Measurements from ENCODE around the gene PPIP5K2. TPM values are rescaled to one million over a fixed set of nuclear protein-coding genes. Genes with fewer than 3 reads are reported as not detected.

The PPIP5K2 gene
- total RNA-seq, 1 donor, result 78.5 TPM

DNA sequence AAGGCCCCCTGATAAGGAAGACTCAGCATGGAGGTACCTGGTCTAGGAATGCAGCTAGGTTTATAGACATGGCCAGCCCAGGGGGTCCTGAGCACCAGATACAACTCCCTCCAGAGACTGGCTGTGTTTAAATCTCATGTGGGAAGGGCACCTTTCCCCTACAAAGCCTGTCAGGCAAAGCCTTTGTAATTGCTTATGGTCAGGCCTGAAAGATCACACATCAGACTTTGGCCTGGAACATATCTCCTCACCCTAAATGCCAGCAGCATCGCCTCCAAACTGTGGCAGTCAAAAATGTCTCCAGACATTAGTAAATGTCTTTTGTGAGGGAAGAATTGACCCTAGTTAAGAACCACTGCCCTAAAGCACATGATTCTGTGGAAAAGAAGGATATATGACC, 86.9 kb downstream of the PPIP5K2 start:
- Histone ChIP-seq H3K27ac (ENCODE audit: low read depth, low read length) (no peak overlapping the region), H3K4me3 (ENCODE audit: insufficient read depth, low read length) (no peak overlapping the region), H3K36me3 (ENCODE audit: insufficient read depth, low read length) (peaks cover 6% of the 10 kb centered on the region), H3K4me2 (ENCODE audit: insufficient read depth, low read length) (no peak overlapping the region), H3K9me3 (ENCODE audit: low read depth, low read length) (no peaks in the 10 kb centered on the region), H3K27me3 (ENCODE audit: insufficient read depth, low read length) (no peaks in the 10 kb centered on the region), H2AFZ (ENCODE audit: low read length) (no peak overlapping the region), H3K4me1 (ENCODE audit: insufficient read depth, low read length) (peaks cover 2% of the 10 kb centered on the region), H3K79me2 (ENCODE audit: insufficient read depth, low read length) (no peaks in the 10 kb centered on the region), H4K20me1 (ENCODE audit: insufficient read depth, low read length) (no peaks in the 10 kb centered on the region)
- no peak for DNase-seq (ENCODE audit: insufficient read length, low spot score, missing footprints)
- no peak for TF ChIP-seq CTCF (IDR thresholded peaks at IDR 0.05; ENCODE audit: extremely low read depth, low read depth, low read length)

DNA sequence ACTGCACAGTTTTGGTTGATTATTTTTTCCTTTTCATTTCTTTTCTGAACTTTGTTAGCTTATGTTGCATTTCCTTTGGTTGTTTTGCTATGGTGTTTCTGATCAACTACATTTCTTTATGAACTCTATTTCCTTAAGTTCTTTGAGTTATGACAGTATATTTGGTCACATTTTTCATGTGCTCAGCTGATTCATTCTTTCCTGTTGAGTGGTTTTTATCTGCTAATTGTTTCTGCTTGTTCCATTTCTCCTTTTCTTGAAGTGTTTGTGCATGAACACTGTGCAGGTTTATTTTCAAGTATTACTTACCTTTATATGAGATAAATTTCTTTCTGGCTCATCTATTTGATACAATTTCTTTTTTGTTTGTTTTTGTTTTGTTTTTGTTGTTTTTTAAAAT, 87.6 kb downstream of the PPIP5K2 start:
- Histone ChIP-seq H2AFZ (ENCODE audit: low read length) (no peak overlapping the region), H3K79me2 (ENCODE audit: insufficient read depth, low read length) (no peaks in the 10 kb centered on the region), H3K36me3 (ENCODE audit: insufficient read depth, low read length) (peaks cover 3% of the 10 kb centered on the region), H3K27me3 (ENCODE audit: insufficient read depth, low read length) (no peaks in the 10 kb centered on the region), H3K4me2 (ENCODE audit: insufficient read depth, low read length) (no peak overlapping the region), H4K20me1 (ENCODE audit: insufficient read depth, low read length) (no peaks in the 10 kb centered on the region), H3K27ac (ENCODE audit: low read depth, low read length) (no peak overlapping the region), H3K4me1 (ENCODE audit: insufficient read depth, low read length) (peaks cover 4% of the 10 kb centered on the region), H3K4me3 (ENCODE audit: insufficient read depth, low read length) (no peak overlapping the region), H3K9me3 (ENCODE audit: low read depth, low read length) (no peaks in the 10 kb centered on the region)
- no peak for DNase-seq (ENCODE audit: insufficient read length, low spot score, missing footprints)
- no peak for TF ChIP-seq CTCF (IDR thresholded peaks at IDR 0.05; ENCODE audit: extremely low read depth, low read depth, low read length)

GRCh38 chr5:103208460-103208859, 88.4 kb downstream of the PPIP5K2 start:
- Histone ChIP-seq H3K27ac (ENCODE audit: low read depth, low read length) (no peak overlapping the region), H2AFZ (ENCODE audit: low read length) (no peak overlapping the region), H3K4me2 (ENCODE audit: insufficient read depth, low read length) (no peak overlapping the region), H3K36me3 (ENCODE audit: insufficient read depth, low read length) (no peaks in the 10 kb centered on the region), H3K79me2 (ENCODE audit: insufficient read depth, low read length) (no peaks in the 10 kb centered on the region), H3K27me3 (ENCODE audit: insufficient read depth, low read length) (no peaks in the 10 kb centered on the region), H3K9me3 (ENCODE audit: low read depth, low read length) (no peaks in the 10 kb centered on the region), H3K4me3 (ENCODE audit: insufficient read depth, low read length) (no peak overlapping the region), H3K4me1 (ENCODE audit: insufficient read depth, low read length) (peaks cover 4% of the 10 kb centered on the region), H4K20me1 (ENCODE audit: insufficient read depth, low read length) (no peaks in the 10 kb centered on the region)
- no peak for DNase-seq (ENCODE audit: insufficient read length, low spot score, missing footprints)
- no peak for TF ChIP-seq CTCF (IDR thresholded peaks at IDR 0.05; ENCODE audit: extremely low read depth, low read depth, low read length)

- no peaks in the 10 kb centered on the region for H3K27me3 ChIP-seq (ENCODE audit: insufficient read depth, low read length)
- H4K20me1 ChIP-seq (ENCODE audit: insufficient read depth, low read length), result no peaks in the 10 kb centered on the region
- no peak overlapping the region for H3K4me3 ChIP-seq (ENCODE audit: insufficient read depth, low read length)
- no peak overlapping the region for H2AFZ ChIP-seq (ENCODE audit: low read length)
- H3K79me2 ChIP-seq (ENCODE audit: insufficient read depth, low read length), result no peaks in the 10 kb centered on the region
- no peaks in the 10 kb centered on the region for H3K9me3 ChIP-seq (ENCODE audit: low read depth, low read length)
- TF ChIP-seq CTCF (IDR thresholded peaks at IDR 0.05; ENCODE audit: extremely low read depth, low read depth, low read length), result no peak
- no peak overlapping the region for H3K4me2 ChIP-seq (ENCODE audit: insufficient read depth, low read length)
- H3K36me3 ChIP-seq (ENCODE audit: insufficient read depth, low read length), result no peaks in the 10 kb centered on the region
- DNase-seq (ENCODE audit: insufficient read length, low spot score, missing footprints), result no peak
- peaks cover 4% of the 10 kb centered on the region for H3K4me1 ChIP-seq (ENCODE audit: insufficient read depth, low read length)
- no peak overlapping the region for H3K27ac ChIP-seq (ENCODE audit: low read depth, low read length)
These were observed 89.0 kb downstream of the PPIP5K2 start for GRCh38 chr5:103209065-103209464.
